Nephron (organoid): ENCODE results near the gene ATOH1.

Experiments
- H3K27ac Mint-ChIP-seq, 3 experiments: 2 replicates each; pipeline ENCODE4 v1.8.0; 2020; ENCODE audit warnings: mixed read lengths in 3 of 3, mild to moderate bottlenecking in 2 of 3, moderate library complexity in 1 of 3
- H3K27me3 Mint-ChIP-seq: 2 replicates; pipeline ENCODE4 v1.8.0; 2021; ENCODE audit warnings: low read depth, mild to moderate bottlenecking, moderate library complexity, mixed read lengths
- H3K36me3 Mint-ChIP-seq: 2 replicates; pipeline ENCODE4 v1.8.0; 2020; ENCODE audit warnings: low read depth, mixed read lengths
- H3K4me1 Mint-ChIP-seq: 2 replicates; pipeline ENCODE4 v1.8.0; 2020; ENCODE audit warnings: mixed read lengths
- H3K4me3 Mint-ChIP-seq, 3 experiments: 2 replicates each; pipeline ENCODE4 v1.8.0; 2020; ENCODE audit warnings: mild to moderate bottlenecking in 3 of 3, mixed read lengths in 3 of 3, moderate library complexity in 2 of 3
- H3K9me3 Mint-ChIP-seq: 2 replicates; pipeline ENCODE4 v1.8.0; 2020; ENCODE audit warnings: mixed read lengths
- CTCF ChIP-seq, 3 experiments: fragments of 200-600 bp; sonication (generic); IDR thresholded peaks; one replicate each; pipeline ENCODE4 v1.5.0; 2021; ENCODE audit warnings: antibody characterized with exemption in 3 of 3; ENCODE audit not compliant: unreplicated experiment in 3 of 3

The ATOH1 gene

DNA sequence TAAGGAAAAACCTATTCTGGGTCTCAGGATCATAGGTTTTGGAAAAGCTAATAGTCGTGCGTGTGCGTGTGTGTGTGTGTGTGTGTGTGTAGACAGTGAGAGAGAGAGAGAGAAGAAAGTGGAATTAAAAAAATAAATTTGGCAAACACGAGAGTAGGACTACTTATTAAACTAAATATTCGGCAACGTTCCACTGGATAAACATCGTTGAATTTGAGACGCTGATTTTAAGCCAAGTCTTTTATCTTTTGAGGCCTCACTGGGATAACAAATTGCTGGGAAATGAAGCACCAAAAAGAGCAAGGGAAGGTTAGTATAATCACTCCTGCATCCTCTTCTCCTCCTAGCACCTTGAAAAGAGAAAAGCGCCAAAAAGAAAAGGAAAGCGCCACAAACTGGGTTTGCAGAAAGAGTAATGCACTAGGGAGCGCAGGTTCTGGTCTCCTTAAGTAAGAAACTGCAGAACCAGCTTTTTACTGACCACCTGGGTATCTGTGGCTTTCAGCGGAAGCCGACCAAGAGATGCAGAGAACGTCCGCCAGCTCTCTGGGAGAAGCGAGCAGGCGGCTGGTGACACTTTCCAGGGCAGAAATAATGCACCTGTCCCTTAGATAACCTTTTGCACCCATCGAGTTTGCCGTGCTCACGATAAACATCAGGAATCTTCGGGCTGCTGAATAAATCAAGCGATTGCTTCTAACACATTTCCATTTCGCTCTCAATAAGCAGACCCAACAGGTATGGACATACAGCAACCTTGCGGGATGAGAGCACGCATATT is 3.4 kb downstream of the ATOH1 start:
- H3K36me3 Mint-ChIP-seq = no peaks in the 10 kb centered on the region
- no peak for TF ChIP-seq CTCF (IDR thresholded peaks at IDR 0.05; ENCODE audit: unreplicated experiment in 3 of 3)
- H3K4me3 Mint-ChIP-seq = peak overlapping the region in 1 of 3 experiments; percentile 31
- no peak overlapping the region for H3K27ac Mint-ChIP-seq
- peaks cover 32% of the 10 kb centered on the region for H3K4me1 Mint-ChIP-seq
- H3K27me3 Mint-ChIP-seq = peaks cover 100% of the 10 kb centered on the region
- H3K9me3 Mint-ChIP-seq = no peaks in the 10 kb centered on the region

DNA sequence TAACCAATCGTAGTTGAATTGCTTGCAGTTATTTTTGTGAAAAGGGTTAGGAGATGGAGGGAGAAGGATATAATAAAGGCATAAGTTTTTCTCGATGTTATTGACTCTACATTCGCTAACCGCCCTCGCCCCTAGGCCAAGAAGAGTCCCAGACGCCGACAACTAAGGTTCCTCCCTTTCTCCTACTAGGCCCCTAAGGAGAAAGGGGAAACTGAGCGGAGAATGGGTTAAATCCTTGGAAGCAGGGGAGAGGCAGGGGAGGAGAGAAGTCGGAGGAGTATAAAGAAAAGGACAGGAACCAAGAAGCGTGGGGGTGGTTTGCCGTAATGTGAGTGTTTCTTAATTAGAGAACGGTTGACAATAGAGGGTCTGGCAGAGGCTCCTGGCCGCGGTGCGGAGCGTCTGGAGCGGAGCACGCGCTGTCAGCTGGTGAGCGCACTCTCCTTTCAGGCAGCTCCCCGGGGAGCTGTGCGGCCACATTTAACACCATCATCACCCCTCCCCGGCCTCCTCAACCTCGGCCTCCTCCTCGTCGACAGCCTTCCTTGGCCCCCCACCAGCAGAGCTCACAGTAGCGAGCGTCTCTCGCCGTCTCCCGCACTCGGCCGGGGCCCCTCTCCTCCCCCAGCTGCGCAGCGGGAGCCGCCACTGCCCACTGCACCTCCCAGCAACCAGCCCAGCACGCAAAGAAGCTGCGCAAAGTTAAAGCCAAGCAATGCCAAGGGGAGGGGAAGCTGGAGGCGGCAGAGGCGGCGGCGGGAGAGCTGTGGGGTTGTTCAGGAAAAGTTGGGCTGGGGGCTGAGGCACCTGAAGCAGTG is 5.9 kb downstream of the ATOH1 start:
- no peak for TF ChIP-seq CTCF (IDR thresholded peaks at IDR 0.05; ENCODE audit: unreplicated experiment in 3 of 3)
- H3K4me1 Mint-ChIP-seq = peaks cover 21% of the 10 kb centered on the region
- H3K9me3 Mint-ChIP-seq = no peaks in the 10 kb centered on the region
- peak overlapping the region; percentile 61 to 81 (median 78) for H3K4me3 Mint-ChIP-seq
- no peaks in the 10 kb centered on the region for H3K36me3 Mint-ChIP-seq
- no peak overlapping the region for H3K27ac Mint-ChIP-seq
- peaks cover 99% of the 10 kb centered on the region for H3K27me3 Mint-ChIP-seq

DNA sequence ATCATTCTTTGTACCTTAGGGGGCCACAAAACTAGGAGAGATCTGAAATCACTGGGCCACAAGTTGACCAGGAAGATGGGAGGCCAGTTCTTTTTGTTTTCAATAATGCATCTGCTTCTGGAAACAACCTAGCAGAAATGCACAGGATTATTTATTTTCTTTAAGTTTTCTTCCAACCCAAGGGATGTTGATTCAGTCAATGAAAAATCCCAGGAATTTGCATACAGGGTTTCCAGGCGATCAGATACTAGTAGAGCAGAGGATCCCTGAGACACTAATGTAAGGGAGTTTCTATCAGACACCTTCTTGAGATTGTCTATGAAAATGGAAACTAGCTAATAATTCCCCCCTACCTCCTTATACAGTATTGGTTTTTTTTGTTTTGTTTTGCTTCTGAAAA is 7.4 kb downstream of the ATOH1 start:
- TF ChIP-seq CTCF (IDR thresholded peaks at IDR 0.05; ENCODE audit: unreplicated experiment in 3 of 3) = no peak
- Mint-ChIP-seq H3K4me1 (peaks cover 10% of the 10 kb centered on the region), H3K27me3 (peaks cover 99% of the 10 kb centered on the region), H3K36me3 (no peaks in the 10 kb centered on the region), H3K27ac (no peak overlapping the region), H3K4me3 (no peak overlapping the region), H3K9me3 (no peaks in the 10 kb centered on the region)

GRCh38 chr4:93839704-93840103 is 11.2 kb downstream of the ATOH1 start:
- peaks cover 75% of the 10 kb centered on the region for H3K27me3 Mint-ChIP-seq
- no peak overlapping the region for H3K4me3 Mint-ChIP-seq
- H3K4me1 Mint-ChIP-seq = no peaks in the 10 kb centered on the region
- H3K36me3 Mint-ChIP-seq = no peaks in the 10 kb centered on the region
- no peak for TF ChIP-seq CTCF (IDR thresholded peaks at IDR 0.05; ENCODE audit: unreplicated experiment in 3 of 3)
- H3K9me3 Mint-ChIP-seq = no peaks in the 10 kb centered on the region
- no peak overlapping the region for H3K27ac Mint-ChIP-seq

DNA sequence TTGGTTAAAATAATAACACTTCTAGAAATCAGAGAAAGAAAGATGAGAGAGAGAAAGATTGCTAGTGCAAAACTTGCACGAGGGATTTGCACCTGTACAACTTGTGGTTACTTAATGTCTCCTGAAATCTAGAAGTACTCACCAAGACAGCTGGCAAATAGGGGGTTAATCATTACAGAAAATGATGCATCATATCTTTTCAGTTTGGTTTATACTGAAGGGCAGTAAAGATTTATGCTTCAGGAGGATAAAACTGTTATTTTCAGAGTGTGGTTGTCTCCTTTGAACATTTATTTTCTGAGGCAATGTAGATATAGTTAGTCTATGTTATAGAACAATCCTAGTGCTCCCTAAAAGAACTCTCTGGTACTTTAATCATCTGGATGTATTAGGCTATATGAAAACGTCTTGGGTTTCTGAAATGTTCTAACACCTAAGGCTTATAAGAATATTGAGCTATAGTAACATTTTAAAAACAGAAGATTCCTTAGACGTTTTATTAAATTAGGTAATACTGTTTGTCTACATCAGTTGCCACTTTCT is 13.3 kb downstream of the ATOH1 start:
- Mint-ChIP-seq H3K9me3 (no peaks in the 10 kb centered on the region), H3K27me3 (peaks cover 53% of the 10 kb centered on the region), H3K27ac (peak overlapping the region in 2 of 3 experiments; percentile 31 to 70), H3K36me3 (no peaks in the 10 kb centered on the region), H3K4me3 (no peak overlapping the region), H3K4me1 (no peaks in the 10 kb centered on the region)
- TF ChIP-seq CTCF (IDR thresholded peaks at IDR 0.05; ENCODE audit: unreplicated experiment in 3 of 3) = no peak
